ENCODE results near the gene ASTN2.

Gene ASTN2

GRCh38 chr9:116543731-116544400, 871.0 kb downstream of the ASTN2 start:
- Histone ChIP-seq H3K27ac (ENCODE audit: low read depth, low read length) (no peak overlapping the region), H3K4me1 (ENCODE audit: control insufficient read depth, insufficient read depth, low read length) (no peaks in the 10 kb centered on the region), H3K27me3 (ENCODE audit: control insufficient read depth, insufficient read depth, low read length) (no peaks in the 10 kb centered on the region)

GRCh38 chr9:116541402-116541801, 873.5 kb downstream of the ASTN2 start:
- Histone ChIP-seq H3K27me3 (ENCODE audit: control insufficient read depth, insufficient read depth, low read length) (no peaks in the 10 kb centered on the region), H3K4me1 (ENCODE audit: control insufficient read depth, insufficient read depth, low read length) (no peaks in the 10 kb centered on the region), H3K36me3 (ENCODE audit: control insufficient read depth, insufficient read depth, low read length) (no peaks in the 10 kb centered on the region), H3K4me3 (ENCODE audit: low read length) (no peak overlapping the region), H3K27ac (ENCODE audit: low read depth, low read length) (no peak overlapping the region), H3K9ac (ENCODE audit: low read length) (no peak overlapping the region)

More at GRCh38 chr9:116543731-116544400, 871.0 kb downstream of the ASTN2 start:
- Histone ChIP-seq H3K36me3 (ENCODE audit: control insufficient read depth, insufficient read depth, low read length) (no peaks in the 10 kb centered on the region), H3K9ac (ENCODE audit: low read length) (no peak overlapping the region), H3K4me3 (ENCODE audit: low read length) (no peak overlapping the region)

GRCh38 chr9:116539549-116539948, 875.3 kb downstream of the ASTN2 start:
- H3K4me1 ChIP-seq (ENCODE audit: control insufficient read depth, insufficient read depth, low read length) = no peaks in the 10 kb centered on the region
- no peaks in the 10 kb centered on the region for H3K27me3 ChIP-seq (ENCODE audit: control insufficient read depth, insufficient read depth, low read length)
- no peaks in the 10 kb centered on the region for H3K36me3 ChIP-seq (ENCODE audit: control insufficient read depth, insufficient read depth, low read length)
- no peak overlapping the region for H3K27ac ChIP-seq (ENCODE audit: low read depth, low read length)
- no peak overlapping the region for H3K4me3 ChIP-seq (ENCODE audit: low read length)
- no peak overlapping the region for H3K9ac ChIP-seq (ENCODE audit: low read length)

GRCh38 chr9:116525611-116526010, 889.2 kb downstream of the ASTN2 start:
- H3K27me3 ChIP-seq (ENCODE audit: control insufficient read depth, insufficient read depth, low read length) = no peaks in the 10 kb centered on the region
- H3K36me3 ChIP-seq (ENCODE audit: control insufficient read depth, insufficient read depth, low read length) = no peaks in the 10 kb centered on the region
- H3K9ac ChIP-seq (ENCODE audit: low read length) = no peak overlapping the region
- H3K4me3 ChIP-seq (ENCODE audit: low read length) = no peak overlapping the region
- no peak overlapping the region for H3K27ac ChIP-seq (ENCODE audit: low read depth, low read length)
- H3K4me1 ChIP-seq (ENCODE audit: control insufficient read depth, insufficient read depth, low read length) = no peaks in the 10 kb centered on the region

- H3K27ac ChIP-seq (ENCODE audit: low read depth, low read length) = no peak overlapping the region
- no peaks in the 10 kb centered on the region for H3K27me3 ChIP-seq (ENCODE audit: control insufficient read depth, insufficient read depth, low read length)
- no peaks in the 10 kb centered on the region for H3K4me1 ChIP-seq (ENCODE audit: control insufficient read depth, insufficient read depth, low read length)
- H3K4me3 ChIP-seq (ENCODE audit: low read length) = no peak overlapping the region
- no peak overlapping the region for H3K9ac ChIP-seq (ENCODE audit: low read length)
- H3K36me3 ChIP-seq (ENCODE audit: control insufficient read depth, insufficient read depth, low read length) = no peaks in the 10 kb centered on the region
Observed at GRCh38 chr9:116524778-116525470, 889.9 kb downstream of the ASTN2 start.

GRCh38 chr9:116520218-116520617, 894.6 kb downstream of the ASTN2 start:
- Histone ChIP-seq H3K27me3 (ENCODE audit: control insufficient read depth, insufficient read depth, low read length) (no peaks in the 10 kb centered on the region), H3K9ac (ENCODE audit: low read length) (no peak overlapping the region), H3K27ac (ENCODE audit: low read depth, low read length) (no peak overlapping the region), H3K4me1 (ENCODE audit: control insufficient read depth, insufficient read depth, low read length) (no peaks in the 10 kb centered on the region), H3K4me3 (ENCODE audit: low read length) (no peak overlapping the region), H3K36me3 (ENCODE audit: control insufficient read depth, insufficient read depth, low read length) (no peaks in the 10 kb centered on the region)

GRCh38 chr9:116516456-116516855, 898.4 kb downstream of the ASTN2 start:
- no peak overlapping the region for H3K27ac ChIP-seq (ENCODE audit: low read depth, low read length)
- no peaks in the 10 kb centered on the region for H3K36me3 ChIP-seq (ENCODE audit: control insufficient read depth, insufficient read depth, low read length)
- no peak overlapping the region for H3K4me3 ChIP-seq (ENCODE audit: low read length)
- H3K27me3 ChIP-seq (ENCODE audit: control insufficient read depth, insufficient read depth, low read length) = no peaks in the 10 kb centered on the region
- H3K4me1 ChIP-seq (ENCODE audit: control insufficient read depth, insufficient read depth, low read length) = no peaks in the 10 kb centered on the region
- H3K9ac ChIP-seq (ENCODE audit: low read length) = no peak overlapping the region

GRCh38 chr9:116515541-116515940, 899.3 kb downstream of the ASTN2 start:
- Histone ChIP-seq H3K4me3 (ENCODE audit: low read length) (no peak overlapping the region), H3K36me3 (ENCODE audit: control insufficient read depth, insufficient read depth, low read length) (no peaks in the 10 kb centered on the region), H3K4me1 (ENCODE audit: control insufficient read depth, insufficient read depth, low read length) (no peaks in the 10 kb centered on the region), H3K27me3 (ENCODE audit: control insufficient read depth, insufficient read depth, low read length) (no peaks in the 10 kb centered on the region), H3K27ac (ENCODE audit: low read depth, low read length) (no peak overlapping the region), H3K9ac (ENCODE audit: low read length) (no peak overlapping the region)

- Histone ChIP-seq H3K27me3 (ENCODE audit: control insufficient read depth, insufficient read depth, low read length) (no peaks in the 10 kb centered on the region), H3K36me3 (ENCODE audit: control insufficient read depth, insufficient read depth, low read length) (no peaks in the 10 kb centered on the region), H3K4me3 (ENCODE audit: low read length) (no peak overlapping the region), H3K27ac (ENCODE audit: low read depth, low read length) (no peak overlapping the region), H3K4me1 (ENCODE audit: control insufficient read depth, insufficient read depth, low read length) (no peaks in the 10 kb centered on the region), H3K9ac (ENCODE audit: low read length) (no peak overlapping the region)
Observed at GRCh38 chr9:116506685-116507084, 908.2 kb downstream of the ASTN2 start.

GRCh38 chr9:116504893-116505480, 909.9 kb downstream of the ASTN2 start:
- no peak overlapping the region for H3K4me3 ChIP-seq (ENCODE audit: low read length)
- no peaks in the 10 kb centered on the region for H3K27me3 ChIP-seq (ENCODE audit: control insufficient read depth, insufficient read depth, low read length)
- H3K36me3 ChIP-seq (ENCODE audit: control insufficient read depth, insufficient read depth, low read length) = no peaks in the 10 kb centered on the region
- no peaks in the 10 kb centered on the region for H3K4me1 ChIP-seq (ENCODE audit: control insufficient read depth, insufficient read depth, low read length)
- no peak overlapping the region for H3K9ac ChIP-seq (ENCODE audit: low read length)
- no peak overlapping the region for H3K27ac ChIP-seq (ENCODE audit: low read depth, low read length)

- H3K4me1 ChIP-seq (ENCODE audit: control insufficient read depth, insufficient read depth, low read length) = no peaks in the 10 kb centered on the region
- no peak overlapping the region for H3K9ac ChIP-seq (ENCODE audit: low read length)
- H3K4me3 ChIP-seq (ENCODE audit: low read length) = no peak overlapping the region
- H3K36me3 ChIP-seq (ENCODE audit: control insufficient read depth, insufficient read depth, low read length) = no peaks in the 10 kb centered on the region
- H3K27me3 ChIP-seq (ENCODE audit: control insufficient read depth, insufficient read depth, low read length) = no peaks in the 10 kb centered on the region
- H3K27ac ChIP-seq (ENCODE audit: low read depth, low read length) = no peak overlapping the region
Observed at GRCh38 chr9:116504081-116504480, 910.8 kb downstream of the ASTN2 start.

GRCh38 chr9:116502746-116503145, 912.1 kb downstream of the ASTN2 start:
- no peaks in the 10 kb centered on the region for H3K36me3 ChIP-seq (ENCODE audit: control insufficient read depth, insufficient read depth, low read length)
- no peak overlapping the region for H3K27ac ChIP-seq (ENCODE audit: low read depth, low read length)

More at GRCh38 chr9:116502746-116503145, 912.1 kb downstream of the ASTN2 start:
- no peak overlapping the region for H3K4me3 ChIP-seq (ENCODE audit: low read length)
- no peaks in the 10 kb centered on the region for H3K27me3 ChIP-seq (ENCODE audit: control insufficient read depth, insufficient read depth, low read length)
- H3K4me1 ChIP-seq (ENCODE audit: control insufficient read depth, insufficient read depth, low read length) = no peaks in the 10 kb centered on the region
- no peak overlapping the region for H3K9ac ChIP-seq (ENCODE audit: low read length)
